Activated T-helper 9 cell treated with anti-CD3 and anti-CD28 coated beads, Interleukin-2, amount 50 U/mL, for 16 hours (primary cell): ENCODE measurements around the gene CCNI2.

ENCODE experiments used
- DNase-seq: peaks from one replicate; pipeline ENCODE4 v3.0.0-alpha.2; 2020; ENCODE audit warnings: low read depth

Gene CCNI2

GRCh38 chr5:132746954-132747615 is at the start of gene CCNI2:
Gene CCNI2 (plus strand): TSS chr5:132747426. CDS start chr5:132747496, 70 bp downstream.
- DNase-seq: peak; percentile 69

- no peak for DNase-seq
Observed at GRCh38 chr5:132704875-132705274, 42.4 kb upstream of the CCNI2 start.

GRCh38 chr5:132708645-132709044 is 38.6 kb upstream of the CCNI2 start:
- no peak for DNase-seq

GRCh38 chr5:132714456-132715307 is 32.5 kb upstream of the CCNI2 start:
- DNase-seq: no peak

- DNase-seq: no peak
Observed at GRCh38 chr5:132718544-132719312, 28.5 kb upstream of the CCNI2 start.

GRCh38 chr5:132725745-132726144 is 21.5 kb upstream of the CCNI2 start:
- DNase-seq: no peak

GRCh38 chr5:132729896-132730295 is 17.3 kb upstream of the CCNI2 start:
- DNase-seq: no peak

- no peak for DNase-seq
Observed at GRCh38 chr5:132733499-132734148, 13.6 kb upstream of the CCNI2 start.

- no peak for DNase-seq
Observed at GRCh38 chr5:132734687-132735086, 12.5 kb upstream of the CCNI2 start.

GRCh38 chr5:132736853-132737833 is 10.1 kb upstream of the CCNI2 start, which contains the start of gene KIF3A:
Gene KIF3A (minus strand): TSS chr5:132737546. CDS start chr5:132737419, 127 bp downstream.
- peak; percentile 98 for DNase-seq

- DNase-seq: no peak
Observed at GRCh38 chr5:132737982-132738681, 9.1 kb upstream of the CCNI2 start.

GRCh38 chr5:132739232-132739631 is 8.0 kb upstream of the CCNI2 start:
- DNase-seq: no peak

- no peak for DNase-seq
Observed at GRCh38 chr5:132742158-132742557, 5.1 kb upstream of the CCNI2 start.

- DNase-seq: no peak
Observed at GRCh38 chr5:132742626-132743025, 4.6 kb upstream of the CCNI2 start.

GRCh38 chr5:132744659-132745058 is 2.6 kb upstream of the CCNI2 start:
- DNase-seq: no peak

GRCh38 chr5:132746592-132746953 is 653 bp upstream of the CCNI2 start:
- no peak for DNase-seq

- DNase-seq: peak; percentile 46
Observed at GRCh38 chr5:132747616-132748440, 602 bp downstream of the CCNI2 start.

- no peak for DNase-seq
Observed at GRCh38 chr5:132748522-132749000, 1.3 kb downstream of the CCNI2 start.

GRCh38 chr5:132749506-132749905 is 2.3 kb downstream of the CCNI2 start:
- DNase-seq: no peak
